H54 (cell line): ENCODE results near the gene LSM8.

Source experiments
- DNase-seq: peaks from one replicate; pipeline ENCODE4 v3.0.0; 2011; ENCODE audit warnings: low spot score, mixed read lengths; ENCODE audit not compliant: insufficient read length
- FAIRE-seq: peaks from 3 replicates; lab custom pipeline; 2011; peaks lifted over from hg19 to GRCh38; lab: Jason Lieb, UNC
- POLR2A ChIP-seq: IDR thresholded peaks from 2 replicates; pipeline ENCODE4 v1.6.1; 2011; ENCODE audit warnings: low read depth, mild to moderate bottlenecking, low read length

Gene LSM8

GRCh38 chr7:118183428-118183785, 557 bp upstream of the LSM8 start:
- TF ChIP-seq POLR2A = no peak
- DNase-seq = no peak
- no peak for FAIRE-seq

DNA sequence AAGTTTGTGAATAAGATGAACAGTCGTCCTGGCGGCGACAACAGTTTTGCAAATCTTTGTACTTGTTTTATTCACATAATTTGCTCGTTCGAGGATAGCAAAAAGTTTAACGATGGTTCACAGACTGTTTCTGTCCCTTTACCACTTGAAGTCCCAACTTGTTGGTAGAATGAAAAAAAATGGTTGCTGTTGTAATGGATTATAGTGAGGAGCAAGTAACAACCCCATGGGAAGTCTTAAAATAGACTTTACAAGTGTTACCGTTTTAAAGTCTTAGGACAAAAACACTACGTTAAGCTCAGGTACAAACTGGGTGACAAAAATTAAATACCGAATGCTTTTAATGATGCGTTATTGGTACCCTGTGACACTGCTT, 589 bp downstream of the LSM8 start:
- DNase-seq = no peak
- no peak for FAIRE-seq
- TF ChIP-seq POLR2A = no peak

- no peak for DNase-seq
- peak; percentile 20 for FAIRE-seq
- no peak for TF ChIP-seq POLR2A
Measured at GRCh38 chr7:118185163-118185860, 1.3 kb downstream of the LSM8 start.

- no peak for TF ChIP-seq POLR2A
- DNase-seq (no peak), FAIRE-seq (no peak)
Measured at GRCh38 chr7:118186501-118186900, 2.5 kb downstream of the LSM8 start.

- no peak for DNase-seq
- TF ChIP-seq POLR2A = no peak
- no peak for FAIRE-seq
Measured at GRCh38 chr7:118194571-118194970, 10.6 kb downstream of the LSM8 start.

DNA sequence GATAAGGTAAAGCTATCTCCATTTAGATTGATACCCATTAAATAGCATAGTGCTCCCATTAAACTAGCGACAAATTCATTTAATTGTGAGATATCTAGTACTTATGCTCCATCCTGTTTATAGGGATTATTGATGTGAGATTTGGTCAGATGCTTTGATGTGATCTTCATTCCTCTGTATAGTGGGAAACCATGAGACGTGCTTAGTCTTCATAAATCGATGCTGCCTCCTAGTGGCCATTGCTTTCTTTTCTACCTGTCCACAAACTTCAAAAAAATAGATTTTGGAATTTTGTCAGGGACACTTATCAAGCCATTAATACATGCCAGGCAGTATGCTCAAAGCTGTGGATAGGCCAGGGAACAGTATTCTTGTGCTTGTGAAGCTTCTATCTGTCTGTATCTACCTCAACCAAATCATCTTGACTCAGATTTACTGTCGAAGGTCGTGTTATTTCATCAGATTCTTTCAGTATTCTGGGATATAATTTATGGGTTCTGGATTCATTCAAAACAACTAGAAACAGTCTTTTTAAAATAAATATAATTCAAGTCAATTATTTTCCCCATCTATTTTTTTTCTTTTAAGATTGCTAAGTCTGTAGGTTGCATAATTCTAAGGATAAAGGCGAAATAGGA, 12.0 kb downstream of the LSM8 start:
- no peak for DNase-seq
- TF ChIP-seq POLR2A = no peak
- peak; percentile 96 for FAIRE-seq

- no peak for FAIRE-seq
- TF ChIP-seq POLR2A = no peak
- no peak for DNase-seq
Measured at GRCh38 chr7:118202061-118202460, 18.1 kb downstream of the LSM8 start.

DNA sequence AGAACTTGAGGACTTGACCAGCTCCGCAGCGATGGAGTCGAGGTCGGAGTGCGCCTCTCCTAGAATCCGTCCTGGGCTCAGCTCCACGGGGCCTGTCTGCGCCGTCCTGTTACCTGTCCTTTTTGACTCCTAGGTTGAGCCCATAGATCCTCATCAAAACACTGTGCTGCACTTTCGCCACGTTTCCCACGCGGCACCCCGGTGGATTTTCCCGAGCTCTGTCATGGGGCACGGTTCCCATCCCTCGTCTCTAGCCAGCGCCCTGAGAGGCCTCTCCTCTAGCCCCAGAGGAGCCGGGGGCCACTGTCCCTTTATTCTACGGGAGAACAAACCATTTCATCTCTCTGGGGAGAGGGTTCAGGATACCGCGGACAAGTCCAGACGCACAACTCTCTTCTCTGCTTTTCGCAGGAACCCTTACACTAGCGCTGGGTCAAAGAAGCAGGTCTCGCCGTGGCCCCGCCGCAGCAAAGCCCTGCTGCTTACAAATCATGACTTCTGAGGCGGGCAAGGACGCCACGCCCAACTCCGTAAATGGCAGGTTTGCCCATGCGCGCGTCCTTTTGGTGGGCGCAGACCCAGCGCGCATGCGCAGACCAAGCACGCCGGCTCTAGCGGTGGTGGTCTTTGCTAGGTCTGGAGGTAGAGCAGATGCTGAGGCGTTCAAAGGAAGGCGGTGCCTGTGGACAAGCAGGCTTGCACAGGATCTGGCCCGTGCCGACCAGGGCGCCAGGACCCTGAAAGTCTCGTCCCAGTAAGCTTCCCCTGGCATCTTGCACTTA, 30.3 kb downstream of the LSM8 start:
- DNase-seq (peak; percentile 74), FAIRE-seq (peak; percentile 91)

DNA sequence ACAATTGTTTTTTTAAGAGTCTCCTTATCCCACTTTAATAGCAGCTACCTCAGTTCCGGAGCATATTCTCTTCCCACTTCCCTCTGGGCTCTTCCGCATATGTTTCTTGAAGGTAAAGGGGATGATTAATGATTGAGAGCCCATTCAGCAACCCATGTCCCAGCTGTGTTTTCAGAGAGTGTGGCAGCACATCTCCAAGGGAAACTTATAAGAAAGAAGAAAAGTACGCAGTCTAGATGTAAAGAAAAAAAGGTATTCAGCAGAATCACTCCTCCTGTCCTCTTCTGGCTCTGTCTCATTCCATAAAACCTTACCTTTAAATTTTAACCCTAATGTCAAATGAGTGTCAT, 30.8 kb downstream of the LSM8 start:
- no peak for TF ChIP-seq POLR2A
- DNase-seq = no peak
- no peak for FAIRE-seq

More for the DNA sequence above, 30.3 kb downstream of the LSM8 start:
- peak; percentile 93 for TF ChIP-seq POLR2A

- DNase-seq = no peak
- TF ChIP-seq POLR2A = no peak
- FAIRE-seq = no peak
Measured at GRCh38 chr7:118217210-118217619, 33.3 kb downstream of the LSM8 start.

- no peak for TF ChIP-seq POLR2A
- no peak for FAIRE-seq
- no peak for DNase-seq
Measured at GRCh38 chr7:118218413-118219156, 34.6 kb downstream of the LSM8 start.

DNA sequence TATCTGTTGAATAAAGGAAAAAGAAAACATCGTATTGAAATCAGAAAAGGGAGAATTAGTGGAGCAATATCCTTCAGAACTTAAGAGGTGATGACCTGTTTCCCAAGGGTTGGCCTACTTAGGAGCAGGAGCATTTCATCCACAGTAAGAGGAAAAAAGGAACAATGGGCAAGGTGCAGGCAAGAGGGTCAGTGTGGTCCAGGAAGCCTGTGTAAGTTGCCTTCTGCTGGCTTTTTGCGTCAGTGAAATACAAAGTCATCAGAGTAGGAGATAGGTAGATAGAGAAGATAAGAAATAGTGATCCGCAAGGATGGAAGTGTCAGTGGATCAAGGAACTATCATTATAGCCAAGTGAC, 35.2 kb downstream of the LSM8 start:
- no peak for TF ChIP-seq POLR2A
- DNase-seq = no peak
- no peak for FAIRE-seq

GRCh38 chr7:118220583-118220982, 36.6 kb downstream of the LSM8 start:
- no peak for TF ChIP-seq POLR2A
- DNase-seq (no peak), FAIRE-seq (no peak)

- TF ChIP-seq POLR2A = no peak
- FAIRE-seq = peak; percentile 15
- no peak for DNase-seq
Measured at GRCh38 chr7:118222591-118222990, 38.6 kb downstream of the LSM8 start.
